HG03521 (cell line): ENCODE data around the gene RTP2.
"Not testable (repeated sequence)": the region's sequence is repeated elsewhere in the genome, so short reads cannot be mapped to it uniquely, and the experiment has no call there.

Experiments used
- ATAC-seq: cut with Tn5 transposase; IDR thresholded peaks from one replicate; pipeline ENCODE4 v1.9.1; 2021; ENCODE audit warnings: mild to moderate bottlenecking, moderate library complexity; ENCODE audit not compliant: unreplicated experiment

Gene RTP2

GRCh38 chr3:187717572-187717971 lies 15.2 kb upstream of the RTP2 start:
- no peak for ATAC-seq

- ATAC-seq: peak; percentile 82
Observed at GRCh38 chr3:187714404-187714979, 12.1 kb upstream of the RTP2 start.

- no peak for ATAC-seq
Observed at GRCh38 chr3:187713504-187713903, 11.1 kb upstream of the RTP2 start.

- ATAC-seq: no peak
Observed at GRCh38 chr3:187709155-187709554, 6.8 kb upstream of the RTP2 start.

- ATAC-seq: no peak
Observed at GRCh38 chr3:187708696-187709095, 6.3 kb upstream of the RTP2 start.

- ATAC-seq: no peak
Observed at GRCh38 chr3:187706971-187707370, 4.6 kb upstream of the RTP2 start.

GRCh38 chr3:187705164-187705563 lies 2.8 kb upstream of the RTP2 start:
- no peak for ATAC-seq

GRCh38 chr3:187700249-187700648 lies 2.1 kb downstream of the RTP2 start:
- ATAC-seq: no peak

GRCh38 chr3:187698499-187699399 lies 3.6 kb downstream of the RTP2 start:
- no peak for ATAC-seq

- ATAC-seq: no peak
Observed at GRCh38 chr3:187696021-187696420, 6.3 kb downstream of the RTP2 start.

GRCh38 chr3:187695449-187695848 lies 6.9 kb downstream of the RTP2 start:
- ATAC-seq: no peak

GRCh38 chr3:187694801-187695200 lies 7.6 kb downstream of the RTP2 start:
- no peak for ATAC-seq

GRCh38 chr3:187693431-187693830 lies 8.9 kb downstream of the RTP2 start:
- no peak for ATAC-seq

- ATAC-seq: no peak
Observed at GRCh38 chr3:187689984-187690383, 12.4 kb downstream of the RTP2 start.

- no peak for ATAC-seq
Observed at GRCh38 chr3:187686621-187687273, 15.6 kb downstream of the RTP2 start.

GRCh38 chr3:187685948-187686347 lies 16.4 kb downstream of the RTP2 start:
- ATAC-seq: no peak

GRCh38 chr3:187684880-187685279 lies 17.5 kb downstream of the RTP2 start:
- no peak for ATAC-seq

- no peak for ATAC-seq
Observed at GRCh38 chr3:187684444-187684843, 17.9 kb downstream of the RTP2 start.

- not testable (repeated sequence) for ATAC-seq
Observed at GRCh38 chr3:187681756-187682155, 20.6 kb downstream of the RTP2 start.

GRCh38 chr3:187679638-187680396 lies 22.5 kb downstream of the RTP2 start:
- no peak for ATAC-seq

GRCh38 chr3:187678726-187679268 lies 23.6 kb downstream of the RTP2 start:
- ATAC-seq: peak; percentile 48
